ENCODE measurements around the gene MEI1.

MEI1 gene

DNA sequence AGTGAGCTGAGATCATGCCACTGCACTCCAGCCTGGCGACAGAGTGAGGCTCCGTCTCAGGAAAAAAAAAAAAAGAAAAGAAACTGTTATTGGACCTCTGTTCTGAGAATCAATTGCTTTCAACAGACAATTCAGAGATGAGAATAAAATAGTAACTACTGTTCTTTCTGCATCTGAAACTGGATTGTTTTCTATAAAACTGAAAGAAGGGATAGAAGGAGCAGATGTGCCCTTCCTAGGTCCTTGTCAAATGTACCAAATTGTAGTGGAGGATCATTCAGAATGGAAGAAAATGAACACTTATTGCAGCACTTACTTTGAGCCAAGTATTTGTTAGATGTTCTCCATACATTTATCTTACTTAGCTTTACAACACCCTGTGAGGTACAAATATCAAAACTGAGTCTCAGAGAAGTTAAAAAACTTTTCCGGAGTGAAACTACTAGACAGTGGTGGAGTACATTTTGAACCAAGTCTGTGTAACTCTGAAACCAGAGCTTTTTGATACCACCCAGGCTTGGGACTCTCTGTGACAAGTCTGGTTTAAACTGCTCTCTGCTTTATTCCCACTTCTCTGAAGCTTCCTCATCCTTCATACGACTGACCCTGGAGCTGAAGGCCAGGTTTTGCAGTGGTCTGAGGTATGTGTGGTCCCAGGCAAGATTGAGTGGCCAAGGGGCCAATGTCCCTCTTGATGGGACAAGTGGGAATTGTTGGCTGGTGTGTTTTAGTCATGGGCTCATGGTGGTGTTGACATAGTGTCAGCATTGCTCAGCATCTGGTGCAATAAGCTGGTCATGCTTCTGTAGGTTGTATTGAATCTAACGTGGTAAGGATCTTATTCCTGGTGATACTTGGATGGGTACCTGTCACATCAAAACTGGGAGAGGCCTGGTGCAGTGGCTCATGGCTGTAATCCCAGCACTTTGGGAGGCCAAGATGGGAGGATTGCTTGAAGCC, 53.0 kb downstream of the MEI1 start:
- DNase-seq, result no peak

DNA sequence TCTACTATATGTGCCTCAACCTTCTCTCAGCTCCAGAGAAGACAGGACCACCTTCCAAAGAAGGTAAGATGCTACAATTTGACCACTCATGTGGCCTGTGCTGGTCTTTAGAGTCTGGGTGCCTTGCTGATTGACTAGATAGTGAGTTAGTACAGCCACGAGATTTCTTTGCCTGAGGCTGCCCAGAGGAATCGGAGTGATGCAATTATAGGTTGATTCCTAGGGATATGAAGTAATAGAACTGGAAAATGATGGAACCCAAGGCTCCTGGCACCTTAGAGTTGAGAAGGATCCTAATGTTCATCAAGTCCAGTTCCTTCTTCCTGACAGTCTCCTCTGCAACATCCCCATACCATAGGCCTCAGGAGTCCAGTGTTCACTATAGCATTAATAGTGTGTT, 54.7 kb downstream of the MEI1 start:
- no peak for DNase-seq

DNA sequence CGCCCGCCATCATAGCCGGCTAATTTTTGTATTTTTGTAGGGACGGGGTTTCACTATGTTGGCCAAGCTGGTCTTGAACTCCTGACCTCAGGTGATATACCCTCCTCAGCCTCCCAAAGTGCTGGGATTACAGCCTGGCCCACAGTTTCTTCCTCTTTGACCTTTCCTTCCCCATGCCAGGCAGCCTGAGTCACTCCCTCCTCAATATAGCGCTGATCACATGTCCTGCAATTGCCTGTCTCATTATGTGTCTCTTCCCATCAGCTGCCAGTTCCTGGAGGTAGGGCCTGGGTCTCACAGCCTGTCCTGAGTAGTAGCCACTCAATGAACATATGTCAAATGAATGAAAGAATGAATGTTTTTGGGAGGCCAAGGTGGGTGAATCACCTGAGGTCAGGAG, 58.2 kb downstream of the MEI1 start:
- no peak for DNase-seq

DNA sequence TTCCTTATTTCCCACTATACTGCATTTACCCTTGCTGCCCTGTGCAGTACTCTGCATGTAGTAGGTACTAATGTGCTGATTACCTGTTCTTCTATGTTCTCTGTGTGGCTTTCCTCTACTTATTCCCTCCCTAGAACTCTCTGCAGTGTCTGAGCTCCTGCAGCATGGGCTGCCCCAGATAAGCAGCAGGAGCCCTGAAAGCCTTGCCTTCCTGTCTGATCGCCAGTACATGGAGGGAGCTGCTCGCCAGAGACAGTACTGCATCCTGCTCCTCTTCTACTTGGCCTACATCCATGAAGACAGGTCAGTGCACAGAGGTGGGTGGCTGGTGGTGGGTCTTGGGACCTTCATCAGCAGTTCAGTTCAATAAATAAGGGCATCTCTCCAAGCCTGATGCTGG, 58.9 kb downstream of the MEI1 start:
- no peak for DNase-seq

DNA sequence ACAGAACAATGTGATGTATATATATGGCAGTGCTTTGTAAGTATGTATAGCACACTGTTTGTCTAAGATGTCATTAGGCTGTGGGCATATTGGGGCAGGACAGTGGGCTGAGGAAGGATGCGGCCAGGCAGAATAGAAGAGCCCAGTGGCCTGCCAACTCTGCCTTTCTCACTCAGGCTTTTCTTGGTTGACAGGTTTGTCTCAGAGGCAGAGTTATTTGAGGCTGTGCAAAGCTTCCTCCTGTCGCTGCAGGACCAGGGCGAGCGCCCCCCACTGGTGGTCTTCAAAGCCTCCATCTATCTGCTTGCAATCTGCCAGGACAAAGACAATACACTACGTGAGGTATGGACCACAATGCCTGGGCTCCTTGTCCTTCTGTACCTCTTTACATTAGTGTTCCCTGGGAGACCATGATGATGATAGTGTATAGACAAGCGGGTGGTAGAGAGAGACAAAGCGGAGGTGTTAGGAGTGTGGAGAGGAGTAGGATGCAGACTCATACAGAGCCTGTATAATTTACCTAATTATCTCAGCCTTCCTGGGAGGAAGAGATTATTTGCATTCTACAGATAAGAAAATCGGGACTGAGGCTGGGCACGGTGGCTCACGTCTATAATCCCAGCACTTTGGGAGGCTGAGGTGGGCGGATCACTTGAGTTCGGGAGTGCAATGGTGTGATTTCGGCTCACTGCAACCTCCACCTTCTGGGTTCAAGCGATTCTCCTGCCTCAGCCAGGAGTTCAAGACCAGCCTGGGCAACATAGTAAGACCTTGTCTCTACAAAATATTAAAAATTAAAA, 63.9 kb downstream of the MEI1 start:
- DNase-seq, result peak; percentile 65

DNA sequence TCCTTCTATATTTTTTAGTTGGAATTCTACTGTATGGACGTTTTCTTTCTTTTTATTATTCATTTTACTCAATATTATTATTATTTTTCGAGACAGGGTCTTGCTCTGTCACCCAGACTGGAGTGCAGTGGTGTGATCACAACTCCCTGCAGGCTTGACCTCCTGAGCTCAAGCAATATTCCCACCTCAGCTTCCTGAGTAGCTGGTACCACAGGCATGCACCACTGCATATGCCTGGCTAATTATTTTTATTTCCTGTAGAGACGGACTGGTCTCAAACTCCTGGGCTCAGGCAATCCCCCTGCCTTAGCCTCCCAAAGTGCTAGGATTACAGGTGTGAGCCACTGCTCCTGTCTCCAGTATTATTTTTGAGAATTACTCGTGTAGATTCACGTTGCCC, 67.2 kb downstream of the MEI1 start:
- no peak for DNase-seq

DNA sequence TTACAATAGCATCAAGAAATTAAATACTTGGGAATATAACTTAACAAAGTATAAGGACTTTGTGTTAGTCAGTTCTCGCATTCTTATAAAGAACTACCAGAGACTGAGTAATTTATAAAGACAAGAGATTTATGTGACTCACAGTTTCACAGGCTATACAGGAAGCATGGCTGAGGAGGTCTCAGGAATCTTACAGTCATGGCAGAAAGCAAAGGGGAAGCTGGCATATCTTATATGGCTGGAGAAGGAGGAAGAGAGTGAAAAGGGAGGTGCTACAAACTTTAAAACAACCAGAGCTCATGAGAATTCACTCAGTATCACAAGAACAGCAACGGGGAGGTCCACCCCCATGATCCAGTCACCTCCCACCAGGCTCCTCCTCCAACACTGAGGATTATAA, 69.1 kb downstream of the MEI1 start:
- no peak for DNase-seq

DNA sequence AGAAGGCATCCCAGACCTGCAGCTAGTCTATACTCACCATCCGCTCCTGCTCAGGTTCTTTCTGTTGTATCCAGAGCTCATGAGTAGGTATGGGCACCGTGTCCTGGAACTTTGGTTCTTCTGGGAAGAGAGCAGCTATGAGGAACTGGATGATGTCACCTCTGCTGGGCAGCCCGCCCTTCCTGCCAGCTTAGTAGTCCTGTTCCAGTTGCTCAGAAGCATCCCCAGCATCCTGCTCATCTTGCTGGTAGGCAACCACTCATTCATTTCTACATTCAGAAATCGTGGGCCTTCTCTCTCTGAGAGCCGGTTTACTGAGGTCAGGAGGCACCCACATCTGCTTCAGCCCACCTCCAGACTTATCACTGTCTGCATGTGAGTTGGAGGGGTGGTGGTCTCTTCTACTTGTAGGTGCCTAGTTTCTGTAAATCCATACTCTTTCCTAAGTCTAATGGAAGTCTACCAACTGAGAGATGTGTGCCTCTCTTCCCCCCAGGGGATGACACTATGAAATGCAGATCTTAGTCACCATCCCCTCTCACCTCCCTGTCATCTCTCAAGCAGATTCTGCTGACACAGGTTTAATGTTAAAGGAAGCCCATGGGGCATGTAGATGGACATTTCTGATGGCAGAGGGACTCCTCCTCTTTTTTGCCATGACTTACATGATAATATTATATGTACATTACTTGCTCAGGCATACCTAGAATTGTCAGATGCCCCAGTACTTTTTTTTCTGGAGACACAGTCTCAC, 71.6 kb downstream of the MEI1 start:
- no peak for DNase-seq

DNA sequence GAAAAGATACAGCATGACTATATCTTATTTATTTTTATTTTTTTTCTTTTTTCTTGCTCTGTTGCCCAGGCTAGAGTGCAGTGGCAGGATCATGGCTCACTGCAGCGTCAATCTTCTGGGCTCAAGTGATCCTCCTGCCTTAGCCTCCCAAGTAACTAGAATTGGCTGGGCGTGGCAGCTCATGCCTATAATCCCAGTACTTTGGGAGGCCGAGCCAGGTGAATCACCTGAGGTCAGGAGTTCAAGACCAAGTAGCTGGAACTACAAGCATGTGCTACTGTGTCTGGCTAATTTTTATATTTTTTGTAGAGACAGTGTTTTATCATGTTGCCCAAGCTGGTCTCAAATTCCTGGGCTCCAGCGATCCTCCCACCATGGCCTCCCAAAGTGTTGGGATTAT, 72.9 kb downstream of the MEI1 start:
- DNase-seq, result no peak

DNA sequence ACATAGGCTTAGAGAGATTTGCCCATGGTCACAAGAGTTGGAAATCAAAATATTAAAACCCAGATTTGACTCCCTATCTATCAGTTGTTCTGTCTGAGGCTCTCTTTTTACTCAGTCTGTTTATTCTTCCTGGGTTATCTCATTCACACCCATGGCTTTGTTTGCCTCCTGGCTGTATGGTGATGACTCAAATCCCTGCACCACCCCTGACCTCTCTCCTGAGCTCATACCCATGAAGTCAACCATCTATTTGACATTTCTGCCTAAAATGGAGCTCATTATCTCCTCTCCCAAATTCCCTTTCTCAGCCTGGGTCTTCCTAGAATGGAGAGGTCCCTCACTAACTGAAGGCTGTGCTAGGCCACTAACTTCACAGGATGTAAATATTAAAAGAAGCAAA, 73.3 kb downstream of the MEI1 start:
- no peak for DNase-seq

DNA sequence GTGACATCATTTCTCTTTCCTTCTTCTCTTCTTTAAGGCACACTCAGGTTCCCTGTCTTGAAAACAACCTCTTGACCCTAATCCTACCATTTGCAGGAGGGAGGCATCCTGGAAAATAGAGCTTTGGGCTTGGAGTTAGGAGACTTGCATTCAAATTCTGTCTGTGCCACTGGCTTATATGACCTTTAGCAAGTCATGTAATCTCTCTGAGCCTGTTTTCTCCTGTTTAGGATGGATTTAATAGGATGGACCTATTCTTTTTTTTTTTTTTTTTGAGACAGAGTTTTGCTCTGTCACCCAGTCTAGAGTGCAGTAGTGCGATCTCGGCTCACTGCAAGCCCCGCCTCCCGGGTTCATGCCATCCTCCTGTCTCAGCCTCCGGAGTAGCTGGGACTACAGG, 76.0 kb downstream of the MEI1 start:
- DNase-seq, result no peak

DNA sequence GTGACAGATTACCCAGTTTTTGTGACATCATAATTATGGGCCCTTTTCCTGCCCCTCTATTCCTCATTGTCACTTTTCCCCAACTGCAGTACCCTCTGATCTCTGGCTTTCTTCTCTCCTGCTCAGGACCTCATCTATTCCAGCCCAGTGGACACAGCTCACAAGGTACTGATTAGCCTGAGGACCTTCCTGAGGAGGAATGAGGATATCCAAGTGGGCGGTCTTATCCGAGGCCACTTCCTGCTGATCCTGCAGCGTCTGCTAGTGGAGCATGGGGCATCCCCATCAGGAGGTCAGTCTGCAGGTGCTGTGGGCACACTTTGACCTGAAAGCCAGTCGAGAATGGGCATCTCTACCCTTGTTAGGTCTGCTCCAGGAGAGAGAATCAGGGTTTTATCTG, 76.7 kb downstream of the MEI1 start:
- no peak for DNase-seq

DNA sequence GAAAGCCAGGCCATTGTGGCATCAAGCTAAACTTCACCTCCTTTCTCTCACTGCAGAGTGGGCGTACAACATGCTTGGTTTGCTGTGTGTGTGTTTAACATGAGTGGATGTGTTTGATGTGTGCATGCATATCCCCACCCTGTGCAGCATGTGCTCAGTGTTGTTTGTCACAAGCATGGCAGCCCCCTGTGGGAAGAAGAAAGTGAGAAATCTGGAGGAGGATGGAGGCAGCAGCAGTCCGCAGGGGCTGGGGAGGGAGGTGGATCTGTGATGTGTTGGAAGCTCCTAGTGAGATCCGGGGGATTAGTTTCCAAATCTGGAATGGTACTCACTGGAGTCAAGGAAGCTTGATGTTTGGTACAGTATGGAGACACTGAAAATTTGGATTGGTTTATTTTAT, 77.1 kb downstream of the MEI1 start:
- DNase-seq, result no peak

DNA sequence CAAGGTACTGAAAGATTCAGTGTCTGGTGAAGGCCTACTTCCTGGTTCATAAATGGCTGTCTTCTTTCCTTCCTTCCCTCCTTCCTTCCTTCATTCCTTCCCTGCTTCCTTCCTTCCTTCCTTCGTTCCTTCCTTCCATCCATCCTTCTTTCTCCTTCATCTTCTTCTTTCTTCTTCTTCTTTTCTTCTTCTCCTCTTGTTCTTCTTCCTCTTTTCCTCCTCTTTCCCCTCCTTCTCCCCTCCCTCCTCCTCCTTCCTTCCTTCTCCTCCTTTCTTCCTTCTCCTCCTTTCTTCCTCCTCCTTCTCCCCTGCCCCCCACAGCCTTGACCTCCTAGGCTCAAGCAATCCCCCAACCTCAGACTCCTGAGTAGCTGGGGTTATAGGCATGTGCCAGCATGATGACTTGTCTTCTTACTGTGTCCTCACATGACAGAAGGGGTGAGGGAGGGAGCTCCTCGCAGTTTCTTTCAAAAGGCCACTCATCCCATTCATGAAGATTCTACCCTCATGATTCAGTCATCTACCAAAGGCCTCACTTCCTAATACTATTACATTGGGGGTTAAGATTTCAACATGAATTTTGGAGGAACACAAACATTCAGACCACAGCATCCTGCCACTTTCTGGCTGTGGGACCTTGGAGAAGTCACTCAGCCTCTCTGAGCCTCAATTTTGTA, 78.6 kb downstream of the MEI1 start:
- no peak for DNase-seq

DNA sequence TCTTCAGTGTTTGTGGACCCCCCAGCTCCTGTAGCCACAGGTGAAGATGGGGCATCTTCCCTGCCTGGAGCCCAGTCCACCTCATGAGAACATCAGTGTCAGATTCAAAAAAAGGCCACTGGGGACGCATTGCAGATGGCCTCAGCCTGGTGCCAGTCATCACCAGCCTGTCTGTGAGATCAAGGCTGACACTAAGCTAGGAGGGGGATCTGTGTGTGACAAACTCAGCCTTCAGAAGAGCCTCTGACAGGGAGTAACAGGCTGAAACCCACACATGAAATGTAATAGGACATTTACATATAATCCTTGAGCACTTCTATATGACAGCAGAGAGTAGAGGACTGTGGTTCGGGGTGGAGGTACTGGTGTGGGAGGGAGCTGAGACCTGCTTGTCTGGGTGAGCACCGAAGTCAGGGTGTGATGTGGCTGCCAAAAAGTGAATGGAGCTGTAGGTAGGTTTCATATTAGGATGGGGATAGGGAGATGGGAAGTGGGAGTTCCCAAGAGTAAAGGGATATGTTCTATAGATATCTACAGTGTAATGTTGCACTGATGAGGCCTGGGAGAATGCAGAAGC, 80.7 kb downstream of the MEI1 start:
- DNase-seq, result peak; percentile 31

DNA sequence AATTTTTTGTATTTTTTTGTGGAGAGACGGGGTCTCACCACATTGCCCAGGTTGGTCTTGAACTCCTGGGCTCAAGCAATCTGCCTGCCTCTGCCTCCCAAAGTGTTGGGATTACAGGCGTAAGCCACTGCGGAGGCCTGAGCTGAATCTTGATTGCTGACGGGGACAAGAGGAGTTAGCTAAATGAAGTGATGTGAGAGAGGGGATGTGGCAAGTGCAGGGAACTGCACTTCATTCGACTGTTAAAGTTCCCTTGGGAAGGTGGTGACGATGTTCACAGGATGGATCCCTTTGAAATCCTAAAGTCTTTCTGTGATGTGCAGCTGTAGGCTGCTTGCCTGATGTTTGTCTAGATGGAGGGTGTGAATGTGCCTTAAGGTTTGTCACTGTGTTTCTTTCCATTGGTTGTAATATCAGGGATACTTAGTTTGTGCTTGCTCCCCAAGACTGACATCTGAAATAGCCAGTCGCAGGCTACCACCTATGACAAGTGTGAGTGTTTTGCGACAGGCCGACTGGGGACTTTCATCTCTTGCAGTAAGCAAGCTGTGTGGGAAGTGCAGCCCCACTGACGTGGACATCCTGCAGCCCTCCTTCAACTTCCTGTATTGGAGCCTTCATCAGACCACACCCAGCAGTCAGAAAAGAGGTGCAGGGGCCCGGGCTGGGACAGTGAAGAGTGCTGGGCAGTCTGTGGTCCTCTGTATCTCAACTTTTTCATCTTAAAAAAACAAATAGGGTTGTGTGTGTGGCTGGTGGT, 81.6 kb downstream of the MEI1 start:
- peak; percentile 88 for DNase-seq

DNA sequence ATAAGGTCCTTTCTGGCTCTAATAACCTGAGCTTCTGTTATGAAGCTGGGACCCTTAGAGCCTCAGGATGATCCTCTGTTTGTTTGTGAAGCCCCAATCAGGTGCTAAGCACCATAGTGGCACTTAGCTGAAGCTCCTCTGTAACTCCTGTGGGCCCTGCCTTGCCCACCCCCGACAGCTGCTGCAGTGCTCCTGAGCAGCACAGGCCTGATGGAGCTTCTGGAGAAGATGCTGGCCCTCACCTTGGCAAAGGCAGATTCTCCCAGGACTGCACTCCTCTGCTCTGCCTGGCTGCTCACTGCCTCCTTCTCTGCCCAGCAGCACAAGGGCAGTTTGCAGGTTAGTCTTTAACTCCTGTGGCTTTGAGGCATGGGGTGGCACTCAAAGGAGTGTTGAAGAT, 82.2 kb downstream of the MEI1 start:
- peak; percentile 38 for DNase-seq

DNA sequence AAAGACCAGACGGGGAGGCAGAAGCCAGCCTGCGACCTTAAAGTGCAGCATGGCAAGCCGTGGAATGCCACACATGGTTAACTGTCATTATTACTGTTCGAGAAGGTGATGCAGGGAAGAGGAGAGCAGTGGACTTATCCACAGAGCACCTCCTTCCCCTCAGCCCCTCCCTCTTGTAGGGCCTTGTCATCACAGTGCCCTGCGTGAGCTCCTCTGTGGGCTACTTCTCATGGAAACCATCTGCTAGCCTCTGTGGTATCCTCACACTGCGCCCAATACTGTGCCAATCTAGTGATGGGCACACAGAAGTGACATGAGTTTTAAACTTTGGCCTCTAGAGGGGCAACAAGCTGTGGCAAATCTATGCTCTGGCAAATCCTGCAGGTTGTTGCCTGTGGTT, 83.0 kb downstream of the MEI1 start:
- DNase-seq, result peak; percentile 41

DNA sequence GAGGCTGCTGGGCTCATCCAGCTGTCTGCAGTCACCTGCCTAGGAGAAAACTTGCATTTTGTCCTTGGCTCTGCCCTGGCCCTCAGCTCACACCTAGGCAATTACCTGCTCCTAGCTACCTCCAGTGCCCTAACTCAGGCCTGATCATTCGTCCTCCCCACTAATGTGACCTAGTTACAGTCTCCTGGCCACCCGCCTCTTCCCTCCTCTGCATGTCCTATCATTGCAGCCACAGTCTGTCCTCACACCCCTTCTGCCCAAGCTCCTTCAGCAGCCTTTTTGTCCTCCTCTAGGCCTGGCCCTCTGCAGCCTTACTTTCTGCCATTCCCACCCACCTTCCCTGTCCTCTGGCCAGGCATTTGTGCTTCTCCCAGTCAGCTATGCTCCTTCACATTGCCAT, 83.4 kb downstream of the MEI1 start:
- DNase-seq, result no peak

DNA sequence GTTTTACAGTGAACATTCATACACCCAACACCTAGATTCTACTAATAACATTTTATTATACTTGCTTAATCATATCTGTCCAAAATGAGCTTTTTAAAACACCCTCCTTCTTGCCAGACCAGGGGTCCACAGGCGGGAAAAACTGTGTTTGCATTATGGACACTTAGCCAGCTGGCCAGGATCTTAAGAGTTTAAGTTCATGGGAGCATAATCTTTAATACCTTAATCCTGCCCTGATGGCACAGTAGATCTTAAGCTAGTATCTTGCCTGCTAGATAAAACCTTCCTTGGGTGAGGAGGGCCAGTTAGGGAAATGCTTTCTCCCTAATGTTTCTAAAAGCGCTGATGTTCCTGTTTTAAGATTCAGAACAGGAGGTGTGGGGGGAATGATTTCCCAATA, 88.0 kb downstream of the MEI1 start:
- no peak for DNase-seq

DNA sequence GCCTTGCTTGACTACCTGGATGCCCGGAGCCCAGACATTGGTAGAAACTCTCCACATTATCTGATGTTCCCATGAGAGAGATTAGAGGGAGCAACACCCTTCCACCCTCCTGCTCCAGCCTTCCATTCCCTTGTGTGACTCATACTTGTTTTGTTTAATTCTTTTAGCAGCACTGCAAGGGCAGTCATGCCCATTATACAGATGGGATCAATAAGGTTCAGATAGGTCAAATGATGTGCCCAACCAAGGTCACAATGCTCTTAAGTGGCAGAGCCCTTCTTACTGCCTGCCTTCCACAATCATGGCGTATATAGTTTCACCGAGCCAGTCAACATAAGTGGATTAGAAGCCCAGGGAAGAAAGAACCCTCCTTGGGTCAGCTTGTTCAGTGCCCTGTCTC, 94.6 kb downstream of the MEI1 start:
- no peak for DNase-seq

DNA sequence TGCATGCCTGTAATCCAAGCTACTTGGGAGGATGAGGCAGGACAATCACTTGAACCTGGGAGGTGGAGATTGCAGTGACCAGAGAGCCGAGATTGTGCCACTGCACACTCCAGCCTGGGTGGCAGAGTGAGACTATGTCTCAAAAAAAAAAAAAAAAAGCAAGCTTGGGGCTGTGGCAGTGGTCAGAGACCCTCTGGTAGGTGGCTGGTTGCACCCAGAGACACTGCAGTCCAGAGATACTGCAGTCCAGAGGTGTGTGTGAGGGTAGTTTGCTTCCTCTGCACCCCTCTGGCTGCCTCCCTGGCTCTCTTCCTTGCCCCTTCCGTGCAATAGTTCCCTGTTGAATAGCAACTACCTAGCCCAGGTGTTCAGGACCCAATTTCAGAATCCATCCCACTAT, 99.4 kb downstream of the MEI1 start:
- DNase-seq, result no peak
